H1 (cell line): Measurements from ENCODE around the gene SPINDOC. TPM values are rescaled to one million over a fixed set of nuclear protein-coding genes. Genes with fewer than 3 reads are reported as not detected.

Experiments used
- ATF3 ChIP-seq: IDR thresholded peaks from 2 replicates; pipeline ENCODE4 v1.6.1; 2011; ENCODE audit warnings: low read depth, mild to moderate bottlenecking, low read length; ENCODE audit not compliant: insufficient read depth
- CBX8 ChIP-seq: fragments of 300-800, 300-1000 bp; sonication (generic); IDR thresholded peaks from 2 replicates; pipeline ENCODE4 v1.7.1; 2016; ENCODE audit warnings: low read depth, low read length, borderline replicate concordance
- CHD7 ChIP-seq: fragments of 300-600 bp; sonication (generic); IDR thresholded peaks from 2 replicates; pipeline ENCODE4 v1.7.1; 2012; ENCODE audit warnings: low read length, moderate library complexity, mild to moderate bottlenecking, inconsistent platforms; ENCODE audit not compliant: insufficient replicate concordance
- CTCF ChIP-seq, 3 experiments: IDR thresholded peaks; 1 replicate in 2 of 3; 2 replicates in 1 of 3; pipeline versions ENCODE4 v1.5.1 to v1.6.1; 2011; ENCODE audit warnings: low read length in 3 of 3, mild to moderate bottlenecking in 3 of 3, inconsistent platforms in 2 of 3, low read depth in 1 of 3, moderate library complexity in 1 of 3; ENCODE audit not compliant: insufficient read depth in 1 of 3; ENCODE audit errors: control extremely low read depth in 1 of 3
- EZH2 ChIP-seq: fragments of 200-600 bp; sonication (generic); IDR thresholded peaks from 2 replicates; pipeline ENCODE4 v1.7.1; 2012; ENCODE audit warnings: low read depth, mild to moderate bottlenecking, moderate library complexity, low read length, inconsistent platforms; ENCODE audit not compliant: severe bottlenecking
- GTF2F1 ChIP-seq: IDR thresholded peaks from 2 replicates; pipeline ENCODE4 v1.6.1; 2012; ENCODE audit warnings: low read depth, low read length, improper control_type of control experiment, borderline replicate concordance
- HDAC2 ChIP-seq, 2 experiments: fragments of 300-600 bp in 1 of 2; sonication (generic) in 1 of 2; IDR thresholded peaks; 2 replicates each; pipeline ENCODE4 v1.6.1; 2011 to 2012; ENCODE audit warnings: low read depth in 2 of 2, low read length in 2 of 2, mild to moderate bottlenecking in 2 of 2, moderate library complexity in 2 of 2, borderline replicate concordance in 1 of 2, inconsistent platforms in 1 of 2
- polyA plus RNA-seq, 7 experiments: library from polyadenylated mRNA; depleted of rRNA in 3 of 7; stranded (reverse) in 5 of 7; unstranded in 2 of 7; fragments of >200 nt in 5 of 7; fragments of 200-250 nt in 2 of 7; gene quantifications; 1 replicate in 5 of 7; 2 replicates in 1 of 7; 4 replicates in 1 of 7; pipeline versions ENCODE4 v1.2.1 to v1.2.3, GENCODE V29; 2011 to 2013; ENCODE audit warnings: missing spikeins in 2 of 7, mixed read lengths in 2 of 7
- total RNA-seq: library from RNA; stranded (reverse); fragmentation: NEBNext Ultra II Directional; extraction: Animal tissue kit (Norgen Biotek cat#: 25700); gene quantifications from 2 replicates; pipeline ENCODE4 v1.2.1, GENCODE V29; 2021

SPINDOC gene
- total and polyA plus RNA-seq, 2 of the 8 experiments (the other 6 are each of a cell fraction or from before 2014, with no cell fraction given), result 78.7 to 99.7 TPM

GRCh38 chr11:63845303-63845702, 32.0 kb downstream of the SPINDOC start (continued):
- TF ChIP-seq CHD7, result no peak
- no peak for TF ChIP-seq HDAC2 (IDR thresholded peaks at IDR 0.05; ENCODE audit: borderline replicate concordance in 1 of 2, low read depth in 2 of 2, low read length in 2 of 2)
- no peak for TF ChIP-seq CBX8
- no peak for TF ChIP-seq EZH2
- TF ChIP-seq GTF2F1, result no peak
- no peak for TF ChIP-seq CTCF (IDR thresholded peaks at IDR 0.05; ENCODE audit: control extremely low read depth in 1 of 3, insufficient read depth in 1 of 3, low read depth in 1 of 3, low read length in 3 of 3)
- no peak for TF ChIP-seq ATF3
